ENCODE data around the gene FBXL12.
A peak's percentile ranks its signal among the peaks of the same experiment; 100 is the strongest.
"Not testable (repeated sequence)": the region's sequence is repeated elsewhere in the genome, so short reads cannot be mapped to it uniquely, and the experiment has no call there.

The FBXL12 gene

GRCh38 chr19:9838324-9838723 lies 19.4 kb upstream of the FBXL12 start:
- no peak for DNase-seq (ENCODE audit: low read depth)

GRCh38 chr19:9836021-9836420 lies 17.1 kb upstream of the FBXL12 start:
- DNase-seq (ENCODE audit: low read depth): peak; percentile 50

- no peak for DNase-seq (ENCODE audit: low read depth)
These were observed 16.6 kb upstream of the FBXL12 start for GRCh38 chr19:9835507-9835949.

- DNase-seq (ENCODE audit: low read depth): peak; percentile 98
These were observed 16.0 kb upstream of the FBXL12 start, which contains the start of gene PIN1 for GRCh38 chr19:9834726-9835506. PIN1 (plus strand) TSS chr19:9835318; CDS start chr19:9835345, 27 bp downstream.

- no peak for DNase-seq (ENCODE audit: low read depth)
These were observed 15.4 kb upstream of the FBXL12 start for GRCh38 chr19:9834307-9834725.

- no peak for DNase-seq (ENCODE audit: low read depth)
These were observed 9.7 kb upstream of the FBXL12 start for GRCh38 chr19:9828551-9829063.

- peak; percentile 73 for DNase-seq (ENCODE audit: low read depth)
These were observed 8.7 kb upstream of the FBXL12 start, which contains the start of gene UBL5 for GRCh38 chr19:9827289-9828238. UBL5 (plus strand) TSS chr19:9827918; CDS start chr19:9828338, 420 bp downstream.

GRCh38 chr19:9823816-9824215 lies 4.9 kb upstream of the FBXL12 start:
- no peak for DNase-seq (ENCODE audit: low read depth)

- not testable (repeated sequence) for DNase-seq (ENCODE audit: low read depth)
These were observed 1.2 kb upstream of the FBXL12 start for GRCh38 chr19:9820034-9820433.

- DNase-seq (ENCODE audit: low read depth): no peak
These were observed 674 bp upstream of the FBXL12 start for GRCh38 chr19:9819596-9819909.

GRCh38 chr19:9818175-9818733 lies 625 bp downstream of the FBXL12 start:
- no peak for DNase-seq (ENCODE audit: low read depth)

GRCh38 chr19:9811139-9811538 lies 7.7 kb downstream of the FBXL12 start:
- no peak for DNase-seq (ENCODE audit: low read depth)

- no peak for DNase-seq (ENCODE audit: low read depth)
These were observed 9.7 kb downstream of the FBXL12 start for GRCh38 chr19:9808855-9809824.

- DNase-seq (ENCODE audit: low read depth): no peak
These were observed 12.1 kb downstream of the FBXL12 start for GRCh38 chr19:9806803-9807202.

GRCh38 chr19:9801976-9802375 lies 16.9 kb downstream of the FBXL12 start:
- no peak for DNase-seq (ENCODE audit: low read depth)

- no peak for DNase-seq (ENCODE audit: low read depth)
These were observed 19.7 kb downstream of the FBXL12 start for GRCh38 chr19:9799162-9799561.

- no peak for DNase-seq (ENCODE audit: low read depth)
These were observed 21.0 kb downstream of the FBXL12 start for GRCh38 chr19:9797871-9798270.

GRCh38 chr19:9796113-9796773 lies 22.6 kb downstream of the FBXL12 start:
- peak; percentile 80 for DNase-seq (ENCODE audit: low read depth)

GRCh38 chr19:9793071-9793591 lies 25.7 kb downstream of the FBXL12 start:
- DNase-seq (ENCODE audit: low read depth): peak; percentile 38

Measured in fibroblast of gingiva (primary cell).